ENCODE results near the gene EIF4A3.

DNA sequence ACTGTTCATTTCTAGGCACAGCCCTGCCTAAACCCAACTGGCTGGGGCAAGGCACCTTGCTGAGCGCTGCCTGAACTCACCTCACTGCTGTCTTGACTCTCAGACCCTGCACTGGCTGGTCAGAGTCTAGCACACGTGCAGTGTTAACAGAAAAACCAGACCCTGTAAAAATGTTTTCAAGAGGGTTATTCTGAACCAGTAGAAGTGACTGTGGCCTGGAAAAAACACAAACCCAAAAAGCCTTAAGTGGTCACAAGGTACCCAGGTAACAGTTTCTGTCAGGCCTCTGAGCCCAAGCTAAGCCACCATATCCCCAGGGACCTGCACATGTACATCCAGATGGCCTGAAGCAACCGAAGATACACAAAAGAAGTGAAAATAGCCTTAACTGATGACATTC, 6.1 kb upstream of the EIF4A3 start:
- TF ChIP-seq, protein P1, sequence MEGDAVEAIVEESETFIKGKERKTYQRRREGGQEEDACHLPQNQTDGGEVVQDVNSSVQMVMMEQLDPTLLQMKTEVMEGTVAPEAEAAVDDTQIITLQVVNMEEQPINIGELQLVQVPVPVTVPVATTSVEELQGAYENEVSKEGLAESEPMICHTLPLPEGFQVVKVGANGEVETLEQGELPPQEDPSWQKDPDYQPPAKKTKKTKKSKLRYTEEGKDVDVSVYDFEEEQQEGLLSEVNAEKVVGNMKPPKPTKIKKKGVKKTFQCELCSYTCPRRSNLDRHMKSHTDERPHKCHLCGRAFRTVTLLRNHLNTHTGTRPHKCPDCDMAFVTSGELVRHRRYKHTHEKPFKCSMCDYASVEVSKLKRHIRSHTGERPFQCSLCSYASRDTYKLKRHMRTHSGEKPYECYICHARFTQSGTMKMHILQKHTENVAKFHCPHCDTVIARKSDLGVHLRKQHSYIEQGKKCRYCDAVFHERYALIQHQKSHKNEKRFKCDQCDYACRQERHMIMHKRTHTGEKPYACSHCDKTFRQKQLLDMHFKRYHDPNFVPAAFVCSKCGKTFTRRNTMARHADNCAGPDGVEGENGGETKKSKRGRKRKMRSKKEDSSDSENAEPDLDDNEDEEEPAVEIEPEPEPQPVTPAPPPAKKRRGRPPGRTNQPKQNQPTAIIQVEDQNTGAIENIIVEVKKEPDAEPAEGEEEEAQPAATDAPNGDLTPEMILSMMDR (optimal IDR thresholded peaks at IDR 0.05 in 1 of 3, IDR thresholded peaks at IDR 0.05 in 1 of 3, conservative IDR thresholded peaks at IDR 0.05 in 1 of 3; ENCODE audit: extremely low read depth in 1 of 3, insufficient read depth in 2 of 3, low read length in 3 of 3), result no peak
- TF ChIP-seq EZH2 (IDR thresholded peaks at IDR 0.05; ENCODE audit: low read length), result no peak

Measured in keratinocyte (primary cell).